ENCODE results near the gene MPRIP. TPM values are rescaled to one million over a fixed set of nuclear protein-coding genes. Genes with fewer than 3 reads are reported as not detected.

MPRIP gene
- total RNA-seq, 1 donor from 2014 or later = 275 TPM

DNA sequence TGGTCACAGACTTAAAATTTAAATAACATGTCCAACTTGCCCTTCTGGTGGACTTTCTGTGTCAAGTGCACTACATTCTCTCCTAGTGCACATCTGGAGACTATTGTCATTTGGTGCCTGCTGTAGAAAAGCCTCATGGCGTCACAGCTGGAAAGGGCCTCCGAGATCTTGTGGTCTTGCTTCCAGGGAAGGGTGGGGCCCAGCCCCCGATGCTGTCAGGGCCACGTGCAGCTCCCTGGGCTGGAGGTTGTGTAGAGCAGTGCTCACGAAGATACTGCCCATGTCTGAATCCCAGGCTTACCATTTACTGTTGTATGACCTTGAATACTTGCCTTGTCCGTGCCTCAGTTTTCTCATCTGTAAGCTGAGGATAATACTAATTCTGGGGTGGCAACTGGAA is 6.8 kb upstream of the MPRIP start:
- H3K4me3 Mint-ChIP-seq = no peak overlapping the region
- no peaks in the 10 kb centered on the region for H3K36me3 Mint-ChIP-seq
- peaks cover 30% of the 10 kb centered on the region for H3K4me1 Mint-ChIP-seq (ENCODE audit: unreplicated experiment)
- H3K27me3 Mint-ChIP-seq = no peaks in the 10 kb centered on the region
- H3K9me3 Mint-ChIP-seq = no peaks in the 10 kb centered on the region
- no peak overlapping the region for H3K27ac Mint-ChIP-seq
- no peak for TF ChIP-seq CTCF (conservative IDR thresholded peaks at IDR 0.05)
- no peak for DNase-seq (ENCODE audit: extremely low spot score, unreplicated experiment)

DNA sequence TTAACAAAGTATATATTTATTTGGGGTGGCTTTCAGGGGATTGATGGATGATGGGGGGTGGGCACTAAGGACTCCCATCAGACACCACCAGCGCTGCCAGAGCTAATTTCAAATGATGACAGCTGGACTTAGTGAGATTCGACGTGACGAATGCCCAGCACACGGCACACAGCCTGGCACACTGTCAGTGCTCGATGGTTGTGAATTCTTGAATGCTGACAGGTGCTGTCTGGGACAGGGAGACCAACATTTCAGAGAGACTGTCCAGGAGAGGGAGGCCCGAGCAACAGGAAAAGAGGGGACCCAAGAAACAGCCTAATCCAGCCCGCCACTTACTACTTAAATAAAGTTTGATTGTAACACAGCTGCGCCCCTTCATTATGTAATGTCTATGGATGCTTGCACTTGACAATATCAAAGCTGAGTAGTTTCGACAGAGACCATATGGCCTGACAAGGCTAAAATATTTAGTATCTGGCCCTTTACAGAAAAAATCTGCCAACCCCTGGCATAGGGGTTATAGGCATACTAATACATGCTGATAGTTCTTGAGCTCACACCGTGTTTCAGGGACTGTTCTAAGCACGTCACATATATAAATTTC is 6.2 kb upstream of the MPRIP start:
- Mint-ChIP-seq H3K4me1 (ENCODE audit: unreplicated experiment) (peaks cover 28% of the 10 kb centered on the region), H3K36me3 (no peaks in the 10 kb centered on the region), H3K9me3 (no peaks in the 10 kb centered on the region), H3K27me3 (no peaks in the 10 kb centered on the region), H3K27ac (no peak overlapping the region), H3K4me3 (no peak overlapping the region)
- TF ChIP-seq CTCF (conservative IDR thresholded peaks at IDR 0.05) = no peak
- no peak for DNase-seq (ENCODE audit: extremely low spot score, unreplicated experiment)

- no peak for TF ChIP-seq CTCF (conservative IDR thresholded peaks at IDR 0.05)
- Mint-ChIP-seq H3K4me1 (ENCODE audit: unreplicated experiment) (peaks cover 31% of the 10 kb centered on the region), H3K9me3 (no peaks in the 10 kb centered on the region), H3K27ac (no peak overlapping the region), H3K36me3 (no peaks in the 10 kb centered on the region), H3K27me3 (no peaks in the 10 kb centered on the region), H3K4me3 (no peak overlapping the region)
- DNase-seq (ENCODE audit: extremely low spot score, unreplicated experiment) = no peak
Measured at GRCh38 chr17:17036524-17036998, 5.7 kb upstream of the MPRIP start.

- peaks cover 34% of the 10 kb centered on the region for H3K4me1 Mint-ChIP-seq (ENCODE audit: unreplicated experiment)
- TF ChIP-seq CTCF (conservative IDR thresholded peaks at IDR 0.05) = no peak
- no peak for DNase-seq (ENCODE audit: extremely low spot score, unreplicated experiment)
- no peaks in the 10 kb centered on the region for H3K27me3 Mint-ChIP-seq
- no peak overlapping the region for H3K4me3 Mint-ChIP-seq
- H3K36me3 Mint-ChIP-seq = no peaks in the 10 kb centered on the region
- no peaks in the 10 kb centered on the region for H3K9me3 Mint-ChIP-seq
- H3K27ac Mint-ChIP-seq = peak overlapping the region; percentile 77
Measured at GRCh38 chr17:17039911-17040310, 2.3 kb upstream of the MPRIP start.

DNA sequence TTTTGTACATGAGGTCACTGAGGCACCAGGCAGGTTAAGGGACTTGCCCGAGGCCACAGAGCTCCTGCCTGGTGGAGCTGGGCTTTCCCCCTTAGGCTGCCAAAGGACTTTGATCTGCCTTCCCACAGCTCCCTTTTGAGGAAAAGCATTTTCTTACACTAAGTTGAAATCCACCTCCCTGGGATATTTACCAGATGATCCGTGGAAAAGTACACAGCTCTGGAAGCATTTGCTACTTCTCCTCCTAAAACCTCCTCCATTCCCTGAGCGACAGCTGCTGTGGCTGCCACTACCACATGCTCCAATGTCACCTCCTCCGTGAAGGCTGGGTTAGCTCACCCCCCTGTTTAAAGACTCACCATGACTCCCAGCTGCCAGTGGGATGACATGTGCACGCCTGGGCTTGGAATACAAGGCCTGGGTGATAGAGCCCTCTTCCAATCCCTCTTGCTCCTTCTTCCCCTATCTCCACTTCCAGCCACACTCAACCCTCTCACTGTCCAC is 1.2 kb upstream of the MPRIP start:
- TF ChIP-seq CTCF (conservative IDR thresholded peaks at IDR 0.05) = no peak
- H3K36me3 Mint-ChIP-seq = peaks cover 5% of the 10 kb centered on the region
- H3K4me3 Mint-ChIP-seq = peak overlapping the region; percentile 78
- peak overlapping the region; percentile 85 for H3K27ac Mint-ChIP-seq
- H3K9me3 Mint-ChIP-seq = peaks cover 2% of the 10 kb centered on the region
- no peak for DNase-seq (ENCODE audit: extremely low spot score, unreplicated experiment)
- peaks cover 41% of the 10 kb centered on the region for H3K4me1 Mint-ChIP-seq (ENCODE audit: unreplicated experiment)
- H3K27me3 Mint-ChIP-seq = no peaks in the 10 kb centered on the region

Data from type B pancreatic cell (in vitro differentiated cells).